NCI-H460 (cell line): ENCODE measurements around the gene CLDN8. TPM values are rescaled to one million over a fixed set of nuclear protein-coding genes. Genes with fewer than 3 reads are reported as not detected.

Experiments used
- DNase-seq: peaks from one replicate; pipeline ENCODE4 v3.0.0-alpha.2; 2016; ENCODE audit warnings: low read depth; ENCODE audit errors: extremely low read depth
- polyA plus RNA-seq: library from polyadenylated mRNA; depleted of rRNA; stranded (reverse); fragments of >200 nt; gene quantifications from 2 replicates; pipeline ENCODE4 v1.2.3, GENCODE V29; 2014; cell fraction: nucleus; rRNA removed
- total RNA-seq: library from RNA; depleted of rRNA; stranded (reverse); fragments of >200 nt; shearing (Covaris generic); gene quantifications from 2 replicates; pipeline ENCODE4 v1.2.3, GENCODE V29; 2014; rRNA removed

CLDN8 gene
- total RNA-seq = not detected in 2 replicates
- polyA plus RNA-seq = not detected in 2 replicates

- DNase-seq = no peak
Observed at GRCh38 chr21:30216041-30216723, at the start of gene CLDN8. TSS of gene CLDN8 (minus strand) at chr21:30216097. CDS start at chr21:30215925, 172 bp downstream.

- DNase-seq = peak; percentile 32
Observed at GRCh38 chr21:30257773-30258172, 41.9 kb upstream of the CLDN8 start.

GRCh38 chr21:30256100-30256499 is 40.2 kb upstream of the CLDN8 start:
- no peak for DNase-seq

- DNase-seq = no peak
Observed at GRCh38 chr21:30255679-30256078, 39.8 kb upstream of the CLDN8 start.

GRCh38 chr21:30251781-30252180 is 35.9 kb upstream of the CLDN8 start:
- no peak for DNase-seq

- no peak for DNase-seq
Observed at GRCh38 chr21:30249936-30250335, 34.0 kb upstream of the CLDN8 start.

- DNase-seq = no peak
Observed at GRCh38 chr21:30248844-30249243, 32.9 kb upstream of the CLDN8 start.

- no peak for DNase-seq
Observed at GRCh38 chr21:30245061-30245460, 29.2 kb upstream of the CLDN8 start.

GRCh38 chr21:30243691-30244090 is 27.8 kb upstream of the CLDN8 start:
- DNase-seq = no peak

GRCh38 chr21:30240661-30241060 is 24.8 kb upstream of the CLDN8 start:
- DNase-seq = no peak

- no peak for DNase-seq
Observed at GRCh38 chr21:30238168-30238567, 22.3 kb upstream of the CLDN8 start.

- no peak for DNase-seq
Observed at GRCh38 chr21:30234643-30235042, 18.7 kb upstream of the CLDN8 start.

- no peak for DNase-seq
Observed at GRCh38 chr21:30234050-30234449, 18.2 kb upstream of the CLDN8 start.

- DNase-seq = no peak
Observed at GRCh38 chr21:30233228-30234020, 17.5 kb upstream of the CLDN8 start.

- no peak for DNase-seq
Observed at GRCh38 chr21:30232011-30232410, 16.1 kb upstream of the CLDN8 start.

GRCh38 chr21:30227633-30228404 is 11.9 kb upstream of the CLDN8 start:
- peak; percentile 74 for DNase-seq

GRCh38 chr21:30227128-30227527 is 11.2 kb upstream of the CLDN8 start:
- no peak for DNase-seq

GRCh38 chr21:30223596-30223995 is 7.7 kb upstream of the CLDN8 start:
- no peak for DNase-seq

GRCh38 chr21:30222724-30223123 is 6.8 kb upstream of the CLDN8 start:
- no peak for DNase-seq

GRCh38 chr21:30211071-30211470 is 4.8 kb downstream of the CLDN8 start:
- DNase-seq = no peak

GRCh38 chr21:30209601-30210000 is 6.3 kb downstream of the CLDN8 start:
- no peak for DNase-seq
